SU-DHL-6 (cell line): ENCODE measurements around the gene SOX1.

ENCODE experiments used
- CTCF ChIP-seq: fragments of 200-600 bp; sonication (generic); IDR thresholded peaks from one replicate; pipeline ENCODE4 v1.5.1; 2017; ENCODE audit warnings: antibody characterized with exemption, mild to moderate bottlenecking, low read length, moderate library complexity; ENCODE audit not compliant: insufficient read depth, poor library complexity, severe bottlenecking
- EZH2phosphoT487 ChIP-seq: fragments of 200-600 bp; sonication (generic), shearing (Covaris generic); conservative IDR thresholded peaks from 2 replicates; pipeline ENCODE4 v1.6.1; 2018; ENCODE audit warnings: mild to moderate bottlenecking, antibody characterized with exemption, low read length, moderate library complexity, mixed read lengths

GRCh38 chr13:112103961-112104880 lies 37.3 kb downstream of the SOX1 start:
- TF ChIP-seq CTCF (no peak), EZH2phosphoT487 (no peak)
